ENCODE data around the gene FGF1.

GRCh38 chr5:142608081-142608480 lies 77.8 kb downstream of the FGF1 start:
- no peak for TF ChIP-seq CTCF (conservative IDR thresholded peaks at IDR 0.05; ENCODE audit: low read depth, low read length)
- no peak for TF ChIP-seq RCOR1 (IDR thresholded peaks at IDR 0.05; ENCODE audit: insufficient replicate concordance, low read length)
- TF ChIP-seq USF2 (IDR thresholded peaks at IDR 0.05; ENCODE audit: low read depth, low read length): no peak
- TF ChIP-seq ELK1 (IDR thresholded peaks at IDR 0.05; ENCODE audit: borderline replicate concordance, low read depth, low read length): no peak
- TF ChIP-seq BHLHE40 (IDR thresholded peaks at IDR 0.05; ENCODE audit: low read depth, low read length): no peak
- TF ChIP-seq MXI1 (IDR thresholded peaks at IDR 0.05; ENCODE audit: borderline replicate concordance, low read depth, low read length): no peak
- TF ChIP-seq RFX5 (IDR thresholded peaks at IDR 0.05; ENCODE audit: low read depth, low read length): no peak
- TF ChIP-seq CEBPB (IDR thresholded peaks at IDR 0.05; ENCODE audit: low read depth, low read length): no peak
- no peak for TF ChIP-seq POLR2A (IDR thresholded peaks at IDR 0.05; ENCODE audit: low read depth, low read length)
- no peak for TF ChIP-seq RAD21 (IDR thresholded peaks at IDR 0.05; ENCODE audit: low read length)
- TF ChIP-seq SMC3 (IDR thresholded peaks at IDR 0.05; ENCODE audit: low read depth, low read length): no peak
- no peak for TF ChIP-seq MAFK (IDR thresholded peaks at IDR 0.05; ENCODE audit: low read depth, low read length)
